TTC549 (cell line): ENCODE data around the gene WDR6.

Experiments
- FAIRE-seq: peaks from 2 replicates; lab custom pipeline; 2012; peaks lifted over from hg19 to GRCh38; lab: Jason Lieb, UNC

Gene WDR6

GRCh38 chr3:49016414-49017228, 9.4 kb downstream of the WDR6 start:
- no peak for FAIRE-seq

GRCh38 chr3:49017229-49017970, 10.2 kb downstream of the WDR6 start:
- FAIRE-seq: no peak

GRCh38 chr3:49017971-49018706, 10.9 kb downstream of the WDR6 start, which contains the start of gene DALRD3:
TSS of gene DALRD3 (minus strand) at chr3:49018580. CDS start at chr3:49018564, 16 bp downstream.
- no peak for FAIRE-seq

GRCh38 chr3:49018707-49019006, 11.5 kb downstream of the WDR6 start:
- FAIRE-seq: no peak

- no peak for FAIRE-seq
Measured at GRCh38 chr3:49019941-49020329, 12.7 kb downstream of the WDR6 start.

GRCh38 chr3:49020330-49021212, 13.4 kb downstream of the WDR6 start:
- no peak for FAIRE-seq

GRCh38 chr3:49021213-49021812, 14.1 kb downstream of the WDR6 start:
- FAIRE-seq: peak; percentile 82

- no peak for FAIRE-seq
Measured at GRCh38 chr3:49021813-49022687, 14.9 kb downstream of the WDR6 start, which contains the start of gene NDUFAF3. TSS of gene NDUFAF3 (plus strand) at chr3:49022121. CDS start at chr3:49022145, 24 bp downstream.

- FAIRE-seq: no peak
Measured at GRCh38 chr3:49022688-49023171, 15.5 kb downstream of the WDR6 start.

GRCh38 chr3:49023775-49024174, 16.6 kb downstream of the WDR6 start:
- FAIRE-seq: no peak

- FAIRE-seq: no peak
Measured at GRCh38 chr3:49024449-49024848, 17.3 kb downstream of the WDR6 start.

- FAIRE-seq: no peak
Measured at GRCh38 chr3:49025005-49025792, 18.0 kb downstream of the WDR6 start.

- no peak for FAIRE-seq
Measured at GRCh38 chr3:49025793-49026520, 18.8 kb downstream of the WDR6 start.

- FAIRE-seq: no peak
Measured at GRCh38 chr3:49026536-49026935, 19.3 kb downstream of the WDR6 start.

- FAIRE-seq: no peak
Measured at GRCh38 chr3:49027634-49028033, 20.4 kb downstream of the WDR6 start.

GRCh38 chr3:49028298-49028672, 21.1 kb downstream of the WDR6 start:
- no peak for FAIRE-seq

GRCh38 chr3:49028673-49029562, 21.7 kb downstream of the WDR6 start, which contains the start of gene IMPDH2:
TSS of gene IMPDH2 (minus strand) at chr3:49029398. CDS start at chr3:49029350, 48 bp downstream.
- FAIRE-seq: no peak

- no peak for FAIRE-seq
Measured at GRCh38 chr3:49029563-49029884, 22.3 kb downstream of the WDR6 start.
